ENCODE data around the gene TJP1. TPM values are rescaled to one million over a fixed set of nuclear protein-coding genes. Genes with fewer than 3 reads are reported as not detected.

TJP1 gene
- total and polyA plus RNA-seq, 2 experiments from 2014 or later: 34.4 to 88.7 TPM

- no peak overlapping the region for H3K4me2 ChIP-seq
- no peaks in the 10 kb centered on the region for H3K36me3 ChIP-seq (replicated peaks; ENCODE audit: insufficient read depth, low read depth)
- no peaks in the 10 kb centered on the region for H3K27me3 ChIP-seq
- H3K4me1 ChIP-seq (ENCODE audit: insufficient read depth): peaks cover 8% of the 10 kb centered on the region
- no peaks in the 10 kb centered on the region for H3K9me2 ChIP-seq (replicated peaks; ENCODE audit: insufficient read depth)
- no peaks in the 10 kb centered on the region for H3K79me2 ChIP-seq
- no peak overlapping the region for H2AFZ ChIP-seq
- 73% methylated on average over 8 of the region's 8 CpGs for WGBS (ENCODE audit: low lambda C conversion rate, missing lambda C conversion rate)
- TF ChIP-seq CTCF (IDR thresholded peaks at IDR 0.05; ENCODE audit: poor library complexity) (no peak), EZH2phosphoT487 (IDR thresholded peaks at IDR 0.05; ENCODE audit: low read depth, severe bottlenecking, unreplicated experiment) (no peak), EZH2 (IDR thresholded peaks at IDR 0.05; ENCODE audit: borderline replicate concordance) (no peak)
- no peaks in the 10 kb centered on the region for H3K9me3 ChIP-seq (ENCODE audit: low read depth)
- no peaks in the 10 kb centered on the region for H4K20me1 ChIP-seq (ENCODE audit: insufficient read depth, poor library complexity, severe bottlenecking)
- no peak for DNase-seq (ENCODE audit: low spot score)
- H3K4me3 ChIP-seq: no peak overlapping the region
- no peak overlapping the region for H3K27ac ChIP-seq
These were observed 4.9 kb upstream of the TJP1 start for GRCh38 chr15:29826908-29827820.

GRCh38 chr15:29825227-29825626 is 3.0 kb upstream of the TJP1 start:
- Histone ChIP-seq H3K36me3 (replicated peaks; ENCODE audit: insufficient read depth, low read depth) (no peaks in the 10 kb centered on the region), H3K9me3 (ENCODE audit: low read depth) (no peaks in the 10 kb centered on the region), H4K20me1 (ENCODE audit: insufficient read depth, poor library complexity, severe bottlenecking) (peaks cover 3% of the 10 kb centered on the region), H3K27ac (no peak overlapping the region), H3K4me2 (no peak overlapping the region), H3K9me2 (replicated peaks; ENCODE audit: insufficient read depth) (no peaks in the 10 kb centered on the region), H3K4me1 (ENCODE audit: insufficient read depth) (peaks cover 8% of the 10 kb centered on the region), H3K79me2 (peaks cover 10% of the 10 kb centered on the region), H2AFZ (no peak overlapping the region), H3K4me3 (no peak overlapping the region), H3K27me3 (no peaks in the 10 kb centered on the region)
- WGBS (ENCODE audit: low lambda C conversion rate, missing lambda C conversion rate): 70% methylated on average over 3 of the region's 3 CpGs
- DNase-seq (ENCODE audit: low spot score): no peak
- TF ChIP-seq EZH2 (IDR thresholded peaks at IDR 0.05; ENCODE audit: borderline replicate concordance) (no peak), EZH2phosphoT487 (IDR thresholded peaks at IDR 0.05; ENCODE audit: low read depth, severe bottlenecking, unreplicated experiment) (no peak), CTCF (IDR thresholded peaks at IDR 0.05; ENCODE audit: poor library complexity) (no peak)

- Histone ChIP-seq H3K27me3 (no peaks in the 10 kb centered on the region), H4K20me1 (ENCODE audit: insufficient read depth, poor library complexity, severe bottlenecking) (peaks cover 22% of the 10 kb centered on the region), H3K4me3 (peak overlapping the region; percentile 84), H3K79me2 (peaks cover 33% of the 10 kb centered on the region), H3K4me2 (peak overlapping the region; percentile 93), H3K9me2 (replicated peaks; ENCODE audit: insufficient read depth) (no peaks in the 10 kb centered on the region), H3K9me3 (ENCODE audit: low read depth) (no peaks in the 10 kb centered on the region), H3K36me3 (replicated peaks; ENCODE audit: insufficient read depth, low read depth) (no peaks in the 10 kb centered on the region), H3K4me1 (ENCODE audit: insufficient read depth) (peaks cover 14% of the 10 kb centered on the region), H2AFZ (peak overlapping the region; percentile 93), H3K27ac (peak overlapping the region; percentile 100)
- TF ChIP-seq EZH2phosphoT487 (IDR thresholded peaks at IDR 0.05; ENCODE audit: low read depth, severe bottlenecking, unreplicated experiment): no peak
- TF ChIP-seq EZH2 (IDR thresholded peaks at IDR 0.05; ENCODE audit: borderline replicate concordance): no peak
- TF ChIP-seq CTCF (IDR thresholded peaks at IDR 0.05; ENCODE audit: poor library complexity): no peak
- peak; percentile 76 for DNase-seq (ENCODE audit: low spot score)
- 7% methylated on average over 31 of the region's 31 CpGs for WGBS (ENCODE audit: low lambda C conversion rate, missing lambda C conversion rate)
These were observed 604 bp upstream of the TJP1 start for GRCh38 chr15:29822684-29823459.
